ENCODE data around the gene HNF4A.
A peak's percentile ranks its signal among the peaks of the same experiment; 100 is the strongest.
"Not testable (repeated sequence)": the region's sequence is repeated elsewhere in the genome, so short reads cannot be mapped to it uniquely, and the experiment has no call there.

The HNF4A gene

GRCh38 chr20:44471481-44471882 lies 116.0 kb downstream of the HNF4A start:
- no peak for DNase-seq (ENCODE audit: low spot score)

- not testable (repeated sequence) for DNase-seq (ENCODE audit: low spot score)
Measured at GRCh38 chr20:44472283-44472682, 116.8 kb downstream of the HNF4A start.

- no peak for DNase-seq (ENCODE audit: low spot score)
Measured at GRCh38 chr20:44475372-44475693, 119.8 kb downstream of the HNF4A start.

DNA sequence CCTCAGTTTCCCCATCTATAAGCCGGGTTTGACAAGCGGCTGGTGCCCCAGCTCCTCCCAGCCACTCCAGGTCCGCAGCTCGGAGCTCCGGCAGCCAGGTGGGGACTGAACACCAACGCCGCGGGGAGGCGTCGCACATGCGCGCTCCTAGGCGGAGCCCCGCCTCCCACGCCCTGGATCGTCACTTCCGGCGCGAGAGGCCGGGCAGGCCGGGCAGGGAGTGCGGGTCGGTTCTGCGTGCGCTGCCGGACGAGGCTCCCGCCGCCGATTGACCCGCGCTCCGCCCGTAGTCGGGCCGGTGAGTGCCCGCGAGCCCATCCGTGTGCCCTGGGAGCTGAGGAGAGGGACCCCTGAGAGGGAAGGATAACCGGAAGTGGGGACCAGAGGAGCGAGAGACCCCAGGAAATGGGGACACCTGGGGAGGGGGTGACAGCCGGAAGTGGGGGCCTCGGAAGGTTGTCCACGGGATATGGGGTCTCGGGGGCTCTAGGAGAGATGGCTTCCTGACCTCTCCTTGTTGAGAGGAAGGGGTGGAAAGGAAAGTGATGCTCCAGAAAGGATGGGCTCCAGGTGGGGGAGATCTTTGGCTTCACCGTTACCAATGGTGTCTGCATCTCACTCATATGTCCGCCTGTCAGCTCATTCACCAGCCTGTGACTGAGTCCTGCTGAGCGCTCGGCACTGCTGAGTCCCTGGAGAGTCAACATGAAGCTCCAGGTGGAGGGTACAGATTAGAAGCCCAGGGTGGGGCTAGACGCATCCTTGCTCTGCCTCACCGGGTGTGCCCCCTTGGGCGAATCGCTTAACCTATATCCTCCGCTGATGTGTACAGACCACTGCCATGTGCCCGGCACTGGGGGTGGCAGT lies 120.4 kb downstream of the HNF4A start, which contains the start of gene TTPAL:
Gene TTPAL (plus strand): TSS at position 181 of the 867 bp plus-strand sequence. CDS start 4,126 bp downstream, outside the sequence.
- DNase-seq (ENCODE audit: low spot score) = peak; percentile 85

GRCh38 chr20:44477151-44477550 lies 121.7 kb downstream of the HNF4A start:
- no peak for DNase-seq (ENCODE audit: low spot score)

GRCh38 chr20:44478206-44478605 lies 122.7 kb downstream of the HNF4A start:
- no peak for DNase-seq (ENCODE audit: low spot score)

GRCh38 chr20:44479643-44480042 lies 124.1 kb downstream of the HNF4A start:
- DNase-seq (ENCODE audit: low spot score) = no peak

DNA sequence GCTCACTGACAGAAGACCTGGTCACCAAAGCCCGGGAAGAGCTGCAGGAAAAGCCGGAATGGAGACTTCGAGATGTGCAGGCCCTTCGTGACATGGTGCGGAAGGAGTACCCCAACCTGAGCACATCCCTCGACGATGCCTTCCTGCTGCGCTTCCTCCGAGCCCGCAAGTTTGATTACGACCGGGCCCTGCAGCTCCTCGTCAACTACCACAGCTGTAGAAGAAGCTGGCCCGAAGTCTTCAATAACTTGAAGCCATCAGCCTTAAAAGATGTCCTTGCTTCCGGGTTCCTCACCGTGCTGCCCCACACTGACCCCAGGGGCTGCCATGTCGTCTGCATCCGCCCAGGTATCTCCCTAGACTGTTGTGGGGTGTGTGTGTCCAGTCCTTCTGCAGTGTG lies 124.6 kb downstream of the HNF4A start:
- DNase-seq (ENCODE audit: low spot score) = no peak

DNA sequence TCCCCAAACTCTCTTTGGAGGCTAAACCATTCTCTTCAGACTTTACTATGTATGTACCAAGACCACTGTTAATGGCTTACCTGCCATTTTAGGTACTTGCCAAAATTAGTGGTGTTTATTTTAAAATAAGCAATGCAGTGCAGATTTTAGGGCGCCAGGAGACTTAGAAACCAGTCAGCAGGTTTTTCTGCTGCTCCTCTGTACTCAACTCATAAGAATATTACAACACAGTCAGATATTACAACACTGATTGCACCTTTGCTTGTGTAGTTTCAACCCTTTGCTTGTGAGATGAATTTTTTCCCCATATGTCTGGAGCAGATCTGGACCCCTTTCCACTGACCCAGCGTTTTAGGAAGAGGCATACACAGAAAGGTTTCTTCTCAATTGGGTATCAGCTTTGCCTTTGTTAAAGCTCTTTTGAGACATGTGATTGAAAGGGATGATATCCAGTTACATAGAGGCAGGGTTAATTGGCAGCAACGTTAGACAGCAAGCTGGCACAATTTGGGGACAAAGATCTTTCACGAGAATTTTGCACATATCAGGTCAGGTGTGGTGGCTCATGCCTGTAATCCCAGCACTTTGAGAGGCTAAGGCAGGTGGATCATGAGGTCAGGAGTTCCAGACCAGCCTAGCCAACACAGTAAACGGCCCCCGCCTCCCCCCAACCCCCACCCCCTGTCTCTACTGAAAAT lies 126.4 kb downstream of the HNF4A start:
- no peak for DNase-seq (ENCODE audit: low spot score)

- no peak for DNase-seq (ENCODE audit: low spot score)
Measured at GRCh38 chr20:44483112-44483511, 127.6 kb downstream of the HNF4A start.

Measured in HuH-7.5 (cell line).